Gastrocnemius medialis (tissue), 4 donors: Measurements from ENCODE around the gene ENSA. TPM values are rescaled to one million over a fixed set of nuclear protein-coding genes. Genes with fewer than 3 reads are reported as not detected.
"Not testable (repeated sequence)": the region's sequence is repeated elsewhere in the genome, so short reads cannot be mapped to it uniquely, and the experiment has no call there.

Experiments
- ATAC-seq, 2 donors: fragments of 150-250 bp; one replicate each; pipeline ENCODE4 v1.9.1; 2016
- DNase-seq, 2 donors: peaks; one replicate each; pipeline ENCODE4 v3.0.0-alpha.2; 2019
- H3K27ac ChIP-seq, 4 donors: fragments of 200-600 bp; sonication (generic); 1 replicate in 1 of 4; 2 replicates in 3 of 4; pipeline ENCODE4 v1.5.1; 2016 to 2018; ENCODE audit warnings: mild to moderate bottlenecking in 2 of 4, moderate library complexity in 1 of 4
- H3K27me3 ChIP-seq, 3 donors: fragments of 200-600 bp; sonication (generic) in 2 of 3; 1 replicate in 1 of 3; 2 replicates in 2 of 3; pipeline versions ENCODE4 v1.5.1 to v1.6.0; 2016 to 2019; ENCODE audit warnings: mild to moderate bottlenecking in 1 of 3, moderate library complexity in 1 of 3
- H3K36me3 ChIP-seq, 2 donors: fragments of 200-600 bp; sonication (generic) in 1 of 2; one replicate each; pipeline ENCODE4 v1.5.1; 2017 to 2018
- H3K4me1 ChIP-seq, 2 donors: fragments of 200-600 bp; sonication (generic) in 1 of 2; one replicate each; pipeline ENCODE4 v1.5.1; 2016 to 2017; ENCODE audit warnings: mild to moderate bottlenecking in 2 of 2
- H3K4me3 ChIP-seq, 4 donors: fragments of 200-600 bp; sonication (generic) in 3 of 4; 1 replicate in 1 of 4; 2 replicates in 3 of 4; pipeline ENCODE4 v1.5.1; 2016 to 2019; ENCODE audit warnings: mild to moderate bottlenecking in 2 of 4
- H3K9me3 ChIP-seq, 3 donors: fragments of 200-600 bp; sonication (generic) in 2 of 3; 1 replicate in 1 of 3; 2 replicates in 2 of 3; pipeline ENCODE4 v1.5.1; 2016 to 2019
- POLR2A ChIP-seq, 2 donors: fragments of 450-650 bp; IDR thresholded peaks; one replicate each; pipeline ENCODE4 v1.6.1; 2017; ENCODE audit warnings: antibody characterized with exemption in 2 of 2, mild to moderate bottlenecking in 2 of 2, moderate library complexity in 2 of 2
- in situ Hi-C, 4 donors: fragments of 200-750 bp; cut with MboI; loops; one replicate each; pipeline versions ENCODE4 v1.15.0 to v1.8.0; 2017; ENCODE audit warnings: low sequenced_read_pairs in 4 of 4
- intact Hi-C: fragments of 100-400 bp; cut with DNase I; formaldehyde crosslinking; loops from one replicate; pipeline ENCODE4 v1.15.1; 2023; ENCODE audit warnings: low total_unique reads
- total RNA-seq, 4 donors: library from RNA; depleted of rRNA; stranded (reverse); fragments of >200 nt; gene quantifications; one replicate each; pipeline versions ENCODE4 v1.1.0 to v1.2.3, GENCODE V29; 2016
- TF ChIP-seq, protein P1 (sequence below), 5 experiments: fragments of 450-650 bp in 3 of 5; fragments of 200-600 bp in 2 of 5; sonication (generic) in 2 of 5; IDR thresholded peaks in 4 of 5; conservative IDR thresholded peaks in 1 of 5; 1 replicate in 4 of 5; 2 replicates in 1 of 5; pipeline ENCODE4 v1.5.1; 2016 to 2019; ENCODE audit warnings: antibody characterized with exemption in 5 of 5, mild to moderate bottlenecking in 3 of 5, moderate library complexity in 3 of 5

ENSA gene
- total RNA-seq, 4 donors from 2014 or later, result 164 to 302 (median 219) TPM

DNA sequence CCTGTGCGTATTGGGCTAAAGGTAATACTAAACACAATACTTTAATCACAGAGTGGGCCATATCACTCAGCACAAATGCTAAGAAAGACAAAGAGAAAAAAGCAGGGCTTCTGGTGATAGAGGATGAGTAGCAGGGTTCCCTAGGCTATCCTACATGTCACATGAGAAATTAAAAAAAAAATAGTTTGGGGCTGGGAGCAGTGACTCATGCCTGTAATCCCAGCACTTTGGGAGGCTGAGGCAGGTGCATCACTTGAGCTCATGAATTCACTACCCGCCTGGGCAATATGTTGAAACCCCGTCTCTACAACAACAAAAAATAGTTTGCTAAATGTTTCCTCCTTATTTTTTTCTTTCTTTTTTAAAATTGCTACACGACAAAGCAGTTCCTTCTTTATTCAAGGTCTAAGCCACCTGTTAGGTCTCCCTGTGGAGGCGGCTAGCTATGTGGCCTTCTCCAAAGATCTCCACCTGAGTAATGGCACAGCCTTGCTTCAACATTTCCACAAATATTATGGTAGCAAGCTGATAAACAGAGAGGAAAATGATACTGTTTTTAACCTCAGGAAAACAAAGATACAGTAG lies 1.5 kb downstream of the ENSA start:
- peak in 1 of 2 donors; percentile 35 for DNase-seq
- intact Hi-C loops (loop anchor here (2.0 to 5.0 kb wide), 5 partner anchors 69 to 379 kb away; partner anchors contain the start of genes ARNT, GOLPH3L, MINDY1 and PRUNE1), in situ Hi-C loops (loop anchor here in 3 of 4 donors (5.0 to 10.0 kb wide), 2 partner anchors 63 to 66 kb away; no protein-coding TSS in a partner anchor)
- peak overlapping the region; percentile 95 to 99 (median 97) for H3K27ac ChIP-seq
- H3K9me3 ChIP-seq, result no peaks in the 10 kb centered on the region
- TF ChIP-seq, protein P1, sequence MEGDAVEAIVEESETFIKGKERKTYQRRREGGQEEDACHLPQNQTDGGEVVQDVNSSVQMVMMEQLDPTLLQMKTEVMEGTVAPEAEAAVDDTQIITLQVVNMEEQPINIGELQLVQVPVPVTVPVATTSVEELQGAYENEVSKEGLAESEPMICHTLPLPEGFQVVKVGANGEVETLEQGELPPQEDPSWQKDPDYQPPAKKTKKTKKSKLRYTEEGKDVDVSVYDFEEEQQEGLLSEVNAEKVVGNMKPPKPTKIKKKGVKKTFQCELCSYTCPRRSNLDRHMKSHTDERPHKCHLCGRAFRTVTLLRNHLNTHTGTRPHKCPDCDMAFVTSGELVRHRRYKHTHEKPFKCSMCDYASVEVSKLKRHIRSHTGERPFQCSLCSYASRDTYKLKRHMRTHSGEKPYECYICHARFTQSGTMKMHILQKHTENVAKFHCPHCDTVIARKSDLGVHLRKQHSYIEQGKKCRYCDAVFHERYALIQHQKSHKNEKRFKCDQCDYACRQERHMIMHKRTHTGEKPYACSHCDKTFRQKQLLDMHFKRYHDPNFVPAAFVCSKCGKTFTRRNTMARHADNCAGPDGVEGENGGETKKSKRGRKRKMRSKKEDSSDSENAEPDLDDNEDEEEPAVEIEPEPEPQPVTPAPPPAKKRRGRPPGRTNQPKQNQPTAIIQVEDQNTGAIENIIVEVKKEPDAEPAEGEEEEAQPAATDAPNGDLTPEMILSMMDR (IDR thresholded peaks at IDR 0.05 in 4 of 5, conservative IDR thresholded peaks at IDR 0.05 in 1 of 5), result no peak
- no peak for TF ChIP-seq POLR2A (IDR thresholded peaks at IDR 0.05)
- H3K4me1 ChIP-seq, result peaks cover 20 to 26% of the 10 kb centered on the region in 2 donors
- ATAC-seq, result no peak
- peak overlapping the region; percentile 77 to 92 (median 80) for H3K4me3 ChIP-seq
- H3K36me3 ChIP-seq, result peaks cover 0 to 45% of the 10 kb centered on the region in 2 donors
- no peaks in the 10 kb centered on the region for H3K27me3 ChIP-seq

DNA sequence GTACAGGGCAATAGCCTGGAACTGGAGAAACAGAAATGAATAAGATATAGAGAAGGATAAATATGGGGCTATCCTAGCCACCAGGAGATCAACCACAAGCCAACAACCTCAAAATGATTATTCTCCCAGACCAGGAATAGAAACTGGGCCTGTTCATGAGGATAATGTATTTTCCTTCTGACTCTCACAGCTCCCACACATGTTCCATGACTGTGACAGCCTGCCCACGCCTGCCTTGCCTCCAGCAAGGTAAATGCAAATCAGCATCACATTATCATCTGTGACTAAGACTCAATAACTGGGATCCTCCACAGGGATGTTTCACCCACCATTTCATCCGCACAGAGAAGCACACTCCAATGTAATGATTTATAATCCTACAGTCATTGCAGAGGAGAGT lies 3.3 kb downstream of the ENSA start:
- Histone ChIP-seq H3K9me3 (no peaks in the 10 kb centered on the region), H3K4me3 (no peak overlapping the region), H3K27me3 (no peaks in the 10 kb centered on the region), H3K36me3 (peaks cover 0 to 57% of the 10 kb centered on the region in 2 donors), H3K4me1 (peaks cover 36 to 44% of the 10 kb centered on the region in 2 donors), H3K27ac (peak overlapping the region; percentile 10 to 70 (median 24))
- no peak for ATAC-seq
- DNase-seq, result no peak
- TF ChIP-seq, protein P1 (IDR thresholded peaks at IDR 0.05 in 4 of 5, conservative IDR thresholded peaks at IDR 0.05 in 1 of 5), result no peak
- no peak for TF ChIP-seq POLR2A (IDR thresholded peaks at IDR 0.05)
- intact Hi-C loops (loop anchor here (5.0 kb wide), 4 partner anchors 139 to 381 kb away; partner anchors contain the start of genes ARNT, MINDY1, PRUNE1 and TARS2), in situ Hi-C loops (loop anchor here in 3 of 4 donors (5.0 to 10.0 kb wide), 2 partner anchors 61 to 64 kb away; no protein-coding TSS in a partner anchor)

DNA sequence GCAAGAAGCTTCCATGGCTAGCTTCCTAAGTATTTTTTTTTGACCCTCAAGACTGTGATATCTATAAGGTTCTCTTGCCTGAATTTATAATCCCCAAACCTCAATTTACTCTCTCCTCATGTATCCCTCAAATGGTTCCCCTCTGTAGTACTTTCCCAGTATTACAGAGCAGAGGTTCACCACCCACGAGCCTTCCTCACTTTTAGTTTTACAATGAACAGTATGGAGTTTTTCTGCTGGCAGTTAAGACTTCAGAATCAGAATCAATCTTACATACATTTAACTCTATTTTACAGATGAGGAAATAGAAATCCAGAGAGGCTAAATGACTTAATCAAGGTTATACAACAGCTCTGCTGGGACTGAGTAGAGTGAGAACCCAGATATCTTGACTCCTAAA lies 4.9 kb downstream of the ENSA start:
- H3K9me3 ChIP-seq, intact Hi-C loops, DNase-seq, H3K27me3 ChIP-seq, H3K4me3 ChIP-seq, ATAC-seq: not testable (repeated sequence)
- in situ Hi-C loops, result loop anchor here in 3 of 4 donors (5.0 to 10.0 kb wide), 2 partner anchors 60 to 67 kb away; no protein-coding TSS in a partner anchor
- Histone ChIP-seq H3K27ac (peak overlapping the region in 3 of 4 donors; percentile 11 to 78 (median 70)), H3K4me1 (peaks cover 50 to 52% of the 10 kb centered on the region in 2 donors), H3K36me3 (peaks cover 0 to 64% of the 10 kb centered on the region in 2 donors)

DNA sequence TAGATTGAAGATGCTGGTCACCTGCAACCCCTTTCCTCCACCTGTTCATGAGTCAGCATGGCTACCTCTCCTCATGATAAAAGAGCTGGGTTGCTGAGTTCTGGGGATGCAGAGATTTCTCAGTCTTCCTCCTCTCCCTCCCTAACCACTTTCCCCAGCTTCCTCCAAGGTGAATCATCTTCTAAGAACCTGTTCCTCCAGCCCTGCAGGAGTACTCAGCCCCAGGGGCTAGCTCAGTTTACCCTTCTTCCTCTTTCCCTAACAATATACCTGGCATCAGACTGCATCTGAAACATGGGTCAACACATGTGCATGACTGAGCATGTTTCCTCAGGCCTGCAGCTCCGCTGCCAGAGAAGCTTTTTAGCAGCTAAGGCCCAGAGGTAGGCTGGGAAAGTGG lies 5.3 kb downstream of the ENSA start:
- intact Hi-C loops, DNase-seq, H3K27me3 ChIP-seq, H3K9me3 ChIP-seq, H3K4me3 ChIP-seq, ATAC-seq: not testable (repeated sequence)
- Histone ChIP-seq H3K36me3 (peaks cover 0 to 64% of the 10 kb centered on the region in 2 donors), H3K27ac (peak overlapping the region in 3 of 4 donors; percentile 11 to 78 (median 70)), H3K4me1 (peaks cover 54 to 56% of the 10 kb centered on the region in 2 donors)
- in situ Hi-C loops, result loop anchor here in 3 of 4 donors (5.0 to 10.0 kb wide), 2 partner anchors 59 to 67 kb away; no protein-coding TSS in a partner anchor

DNA sequence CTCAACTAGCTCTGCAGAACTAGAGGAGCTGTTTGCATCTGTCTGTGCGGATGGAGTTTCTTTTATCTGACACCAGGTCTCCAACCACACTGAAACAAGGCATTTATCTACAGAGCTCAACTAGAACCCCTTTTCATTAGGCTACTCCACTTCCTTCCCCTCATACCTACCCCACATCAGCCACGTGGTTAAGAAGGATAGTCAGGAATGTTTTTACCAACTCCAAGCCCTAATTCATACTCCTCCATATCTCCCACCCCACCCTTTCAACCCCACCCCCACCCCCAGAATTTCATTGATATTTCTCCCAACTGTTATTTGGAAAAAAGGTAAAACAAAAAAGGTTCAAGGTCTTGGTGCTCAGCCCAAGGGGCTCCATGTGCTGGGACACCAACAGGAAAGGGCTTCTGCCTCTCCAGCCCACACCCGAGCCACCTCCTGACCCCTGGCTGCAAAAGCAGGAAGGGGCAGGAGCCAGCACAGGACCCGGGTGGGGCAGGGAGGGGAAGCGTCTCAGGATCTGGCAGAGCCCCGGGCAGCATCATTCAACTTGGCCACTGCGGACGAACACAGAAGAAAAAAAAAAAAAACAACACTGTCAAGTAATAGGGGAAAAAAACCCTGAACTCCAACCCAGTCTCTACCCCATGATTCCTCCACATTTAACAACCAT lies 7.0 kb downstream of the ENSA start:
- Histone ChIP-seq H3K27me3 (no peaks in the 10 kb centered on the region), H3K4me3 (no peak overlapping the region), H3K4me1 (peaks cover 42 to 45% of the 10 kb centered on the region in 2 donors), H3K27ac (peak overlapping the region; percentile 70 to 79 (median 75)), H3K36me3 (peaks cover 0 to 70% of the 10 kb centered on the region in 2 donors), H3K9me3 (no peaks in the 10 kb centered on the region)
- intact Hi-C loops, result no loop called here
- in situ Hi-C loops, result loop anchor here in 3 of 4 donors (5.0 to 10.0 kb wide), 2 partner anchors 58 to 65 kb away; no protein-coding TSS in a partner anchor
- DNase-seq, result peak in 1 of 2 donors; percentile 44
- no peak for TF ChIP-seq POLR2A (IDR thresholded peaks at IDR 0.05)
- TF ChIP-seq, protein P1 (IDR thresholded peaks at IDR 0.05 in 4 of 5, conservative IDR thresholded peaks at IDR 0.05 in 1 of 5), result peak in 1 of 5 experiments; percentile 20
- peak in 1 of 2 donors; percentile 28 for ATAC-seq
